ENCODE measurements around the gene MS4A3. TPM values are rescaled to one million over a fixed set of nuclear protein-coding genes. Genes with fewer than 3 reads are reported as not detected.
A peak's percentile ranks its signal among the peaks of the same experiment; 100 is the strongest.

The MS4A3 gene
- total RNA-seq, 1 donor from 2014 or later = not detected

- TF ChIP-seq CTCF (IDR thresholded peaks at IDR 0.05; ENCODE audit: insufficient read depth, low read length, severe bottlenecking) = no peak
- no peak for FAIRE-seq
- DNase-seq (ENCODE audit: low read depth) = no peak
- Histone ChIP-seq H3K27me3 (ENCODE audit: control insufficient read depth, insufficient read depth, low read length) (no peaks in the 10 kb centered on the region), H3K36me3 (ENCODE audit: control insufficient read depth, insufficient read depth, low read length) (no peaks in the 10 kb centered on the region), H3K4me3 (ENCODE audit: low read depth, low read length) (no peak overlapping the region)
Observed at GRCh38 chr11:60077216-60077817, 20.9 kb downstream of the MS4A3 start.

GRCh38 chr11:60077981-60078380 lies 21.5 kb downstream of the MS4A3 start:
- Histone ChIP-seq H3K4me3 (ENCODE audit: low read depth, low read length) (no peak overlapping the region), H3K27me3 (ENCODE audit: control insufficient read depth, insufficient read depth, low read length) (no peaks in the 10 kb centered on the region), H3K36me3 (ENCODE audit: control insufficient read depth, insufficient read depth, low read length) (no peaks in the 10 kb centered on the region)
- FAIRE-seq (no peak), DNase-seq (ENCODE audit: low read depth) (peak; percentile 19)
- TF ChIP-seq CTCF (IDR thresholded peaks at IDR 0.05; ENCODE audit: insufficient read depth, low read length, severe bottlenecking) = no peak

- TF ChIP-seq CTCF (IDR thresholded peaks at IDR 0.05; ENCODE audit: insufficient read depth, low read length, severe bottlenecking) = no peak
- H3K27me3 ChIP-seq (ENCODE audit: control insufficient read depth, insufficient read depth, low read length) = no peaks in the 10 kb centered on the region
- H3K4me3 ChIP-seq (ENCODE audit: low read depth, low read length) = no peak overlapping the region
- H3K36me3 ChIP-seq (ENCODE audit: control insufficient read depth, insufficient read depth, low read length) = no peaks in the 10 kb centered on the region
- DNase-seq (ENCODE audit: low read depth) (no peak), FAIRE-seq (no peak)
Observed at GRCh38 chr11:60078745-60079144, 22.3 kb downstream of the MS4A3 start.

- no peaks in the 10 kb centered on the region for H3K36me3 ChIP-seq (ENCODE audit: control insufficient read depth, insufficient read depth, low read length)
- no peak for TF ChIP-seq CTCF (IDR thresholded peaks at IDR 0.05; ENCODE audit: insufficient read depth, low read length, severe bottlenecking)
- H3K4me3 ChIP-seq (ENCODE audit: low read depth, low read length) = no peak overlapping the region
- no peak for FAIRE-seq
- H3K27me3 ChIP-seq (ENCODE audit: control insufficient read depth, insufficient read depth, low read length) = no peaks in the 10 kb centered on the region
- no peak for DNase-seq (ENCODE audit: low read depth)
Observed at GRCh38 chr11:60080535-60080934, 24.1 kb downstream of the MS4A3 start.

GRCh38 chr11:60084631-60085273 lies 28.3 kb downstream of the MS4A3 start:
- no peaks in the 10 kb centered on the region for H3K27me3 ChIP-seq (ENCODE audit: control insufficient read depth, insufficient read depth, low read length)
- TF ChIP-seq CTCF (IDR thresholded peaks at IDR 0.05; ENCODE audit: insufficient read depth, low read length, severe bottlenecking) = no peak
- no peak overlapping the region for H3K4me3 ChIP-seq (ENCODE audit: low read depth, low read length)
- H3K36me3 ChIP-seq (ENCODE audit: control insufficient read depth, insufficient read depth, low read length) = no peaks in the 10 kb centered on the region
- FAIRE-seq (no peak), DNase-seq (ENCODE audit: low read depth) (peak; percentile 91)

GRCh38 chr11:60085909-60086308 lies 29.4 kb downstream of the MS4A3 start:
- Histone ChIP-seq H3K4me3 (ENCODE audit: low read depth, low read length) (no peak overlapping the region), H3K27me3 (ENCODE audit: control insufficient read depth, insufficient read depth, low read length) (no peaks in the 10 kb centered on the region), H3K36me3 (ENCODE audit: control insufficient read depth, insufficient read depth, low read length) (no peaks in the 10 kb centered on the region)
- FAIRE-seq (no peak), DNase-seq (ENCODE audit: low read depth) (no peak)
- TF ChIP-seq CTCF (IDR thresholded peaks at IDR 0.05; ENCODE audit: insufficient read depth, low read length, severe bottlenecking) = no peak

Data from bronchial epithelial cell (primary cell).